ENCODE results near the gene TEDC2.

The TEDC2 gene

GRCh38 chr16:2450535-2450934 is 9.4 kb upstream of the TEDC2 start:
- no peak for TF ChIP-seq CTCF (IDR thresholded peaks at IDR 0.05; ENCODE audit: low read depth, low read length, missing control alignments)
- no peak for DNase-seq (ENCODE audit: extremely low read depth, low read depth)
- no peak overlapping the region for H3K4me3 ChIP-seq (replicated peaks; ENCODE audit: low read depth, low read length)

GRCh38 chr16:2450975-2451381 is 8.9 kb upstream of the TEDC2 start:
- no peak for DNase-seq (ENCODE audit: extremely low read depth, low read depth)
- no peak overlapping the region for H3K4me3 ChIP-seq (replicated peaks; ENCODE audit: low read depth, low read length)
- TF ChIP-seq CTCF (IDR thresholded peaks at IDR 0.05; ENCODE audit: low read depth, low read length, missing control alignments): no peak

GRCh38 chr16:2451851-2452320 is 8.0 kb upstream of the TEDC2 start:
- no peak overlapping the region for H3K4me3 ChIP-seq (replicated peaks; ENCODE audit: low read depth, low read length)
- no peak for TF ChIP-seq CTCF (IDR thresholded peaks at IDR 0.05; ENCODE audit: low read depth, low read length, missing control alignments)
- DNase-seq (ENCODE audit: extremely low read depth, low read depth): no peak

GRCh38 chr16:2452650-2453049 is 7.3 kb upstream of the TEDC2 start:
- DNase-seq (ENCODE audit: extremely low read depth, low read depth): no peak
- no peak for TF ChIP-seq CTCF (IDR thresholded peaks at IDR 0.05; ENCODE audit: low read depth, low read length, missing control alignments)
- H3K4me3 ChIP-seq (replicated peaks; ENCODE audit: low read depth, low read length): no peak overlapping the region

- no peak for TF ChIP-seq CTCF (IDR thresholded peaks at IDR 0.05; ENCODE audit: low read depth, low read length, missing control alignments)
- DNase-seq (ENCODE audit: extremely low read depth, low read depth): no peak
- H3K4me3 ChIP-seq (replicated peaks; ENCODE audit: low read depth, low read length): no peak overlapping the region
Measured at GRCh38 chr16:2455081-2455845, 4.6 kb upstream of the TEDC2 start.

- TF ChIP-seq CTCF (IDR thresholded peaks at IDR 0.05; ENCODE audit: low read depth, low read length, missing control alignments): no peak
- no peak overlapping the region for H3K4me3 ChIP-seq (replicated peaks; ENCODE audit: low read depth, low read length)
- DNase-seq (ENCODE audit: extremely low read depth, low read depth): no peak
Measured at GRCh38 chr16:2456551-2457153, 3.3 kb upstream of the TEDC2 start.
